Ecto neural progenitor cell (in vitro differentiated cells): ENCODE results near the gene TMEM44.
A peak's percentile ranks its signal among the peaks of the same experiment; 100 is the strongest.

Experiments
- DNase-seq: peaks from one replicate; pipeline ENCODE4 v3.0.0-alpha.2; 2018; ENCODE audit warnings: low spot score

Gene TMEM44

DNA sequence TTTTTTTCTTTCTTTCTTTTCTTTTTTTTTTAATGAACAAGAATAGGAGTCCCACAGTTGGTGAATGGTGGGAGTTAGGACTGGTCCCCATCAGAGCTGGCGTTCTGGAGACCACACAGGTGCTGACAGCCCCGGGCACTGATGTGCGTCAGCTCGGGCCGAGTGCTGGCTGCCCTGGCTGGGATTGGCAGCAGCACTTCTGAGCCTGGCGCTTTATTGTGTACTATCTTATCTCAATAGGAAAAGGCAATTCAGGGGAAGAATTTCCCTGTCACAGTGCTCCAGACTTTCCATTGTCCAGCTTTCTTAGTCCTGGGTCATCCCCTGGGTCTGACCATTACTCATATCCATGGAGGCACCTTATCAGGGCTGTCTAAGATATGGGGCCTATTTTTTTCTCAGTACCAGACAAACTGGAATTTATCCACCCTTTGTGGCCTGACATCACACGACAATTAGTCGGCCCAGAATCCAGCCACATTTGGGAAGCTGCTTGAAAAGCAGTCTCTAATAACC lies 54.1 kb downstream of the TMEM44 start:
- no peak for DNase-seq

DNA sequence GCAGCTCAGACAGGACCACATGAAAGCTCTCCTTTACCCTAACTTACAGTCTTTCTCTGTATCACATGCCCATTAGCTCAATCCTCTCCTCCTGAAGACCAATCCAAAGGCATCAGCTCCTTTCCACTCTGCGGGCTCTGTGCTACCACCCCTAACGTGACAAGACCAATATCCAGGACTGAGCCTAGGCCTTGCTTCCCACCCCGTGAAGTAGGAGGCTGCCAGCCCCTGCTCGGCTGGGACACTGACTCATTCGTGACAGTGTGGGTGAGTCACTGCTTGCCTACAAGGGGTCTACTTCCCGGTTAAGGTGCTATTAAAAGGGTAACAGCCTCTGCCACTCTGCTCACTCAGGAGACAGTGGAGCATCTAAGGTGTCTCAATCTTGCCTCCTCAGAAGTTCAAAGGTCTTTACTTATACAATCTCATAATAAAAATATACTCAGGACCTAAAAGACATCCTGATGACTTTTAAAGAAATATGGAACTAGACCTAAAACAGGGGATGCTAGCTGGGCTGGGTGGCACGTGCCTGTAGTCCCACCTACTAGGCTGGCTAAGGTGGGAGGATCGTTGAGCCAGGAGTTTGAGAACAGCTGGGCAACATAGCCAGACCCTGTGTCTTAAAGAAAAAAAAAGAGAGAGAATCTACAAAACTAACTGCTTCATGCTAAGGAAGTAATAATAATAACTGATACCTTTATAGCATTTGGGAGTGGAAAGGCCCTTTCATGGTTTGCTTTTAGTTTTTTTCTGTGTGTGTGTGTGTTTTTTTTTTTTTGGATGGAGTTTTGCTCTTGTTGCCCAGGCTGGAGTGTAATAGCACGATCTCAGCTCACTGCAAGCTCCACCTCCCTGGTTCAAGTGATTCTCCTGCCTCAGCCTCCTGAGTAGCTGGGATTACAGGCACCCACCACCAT lies 55.0 kb downstream of the TMEM44 start:
- DNase-seq: no peak

DNA sequence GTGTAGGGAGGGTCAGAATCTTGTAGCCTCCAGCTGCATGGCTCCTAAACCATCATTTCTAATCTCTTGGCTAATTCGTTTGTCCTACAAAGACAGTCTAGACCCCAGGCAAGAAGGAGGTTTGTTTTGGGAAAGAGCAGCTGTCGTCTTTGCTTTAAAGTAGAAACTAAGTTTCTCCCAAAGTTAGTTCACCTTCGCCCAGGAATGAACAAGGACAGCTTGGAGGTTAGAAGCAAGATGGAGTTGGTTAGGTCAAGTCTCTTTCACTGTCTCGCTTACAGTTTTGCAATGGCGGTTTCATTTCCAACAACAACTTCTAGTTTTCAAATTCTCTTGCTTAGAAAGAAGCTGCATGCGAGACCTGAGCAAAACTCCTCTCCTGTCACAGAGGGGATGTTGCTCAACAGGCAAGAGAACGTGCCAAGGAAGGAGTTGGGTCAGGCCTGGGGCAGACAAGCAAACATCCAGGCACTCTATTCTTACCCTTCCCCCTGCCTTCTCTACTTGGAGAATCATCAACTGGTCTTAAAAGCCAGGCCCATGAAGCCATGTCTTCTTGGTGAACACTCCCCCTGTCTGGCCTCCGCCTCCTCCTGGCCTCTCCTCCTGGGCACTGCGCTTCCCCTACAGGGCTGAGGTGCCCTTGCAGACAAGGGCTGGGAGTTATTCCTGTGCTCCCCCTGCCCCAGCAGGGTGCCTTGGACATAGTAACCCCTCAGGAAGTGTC lies 57.6 kb downstream of the TMEM44 start:
- DNase-seq: no peak

DNA sequence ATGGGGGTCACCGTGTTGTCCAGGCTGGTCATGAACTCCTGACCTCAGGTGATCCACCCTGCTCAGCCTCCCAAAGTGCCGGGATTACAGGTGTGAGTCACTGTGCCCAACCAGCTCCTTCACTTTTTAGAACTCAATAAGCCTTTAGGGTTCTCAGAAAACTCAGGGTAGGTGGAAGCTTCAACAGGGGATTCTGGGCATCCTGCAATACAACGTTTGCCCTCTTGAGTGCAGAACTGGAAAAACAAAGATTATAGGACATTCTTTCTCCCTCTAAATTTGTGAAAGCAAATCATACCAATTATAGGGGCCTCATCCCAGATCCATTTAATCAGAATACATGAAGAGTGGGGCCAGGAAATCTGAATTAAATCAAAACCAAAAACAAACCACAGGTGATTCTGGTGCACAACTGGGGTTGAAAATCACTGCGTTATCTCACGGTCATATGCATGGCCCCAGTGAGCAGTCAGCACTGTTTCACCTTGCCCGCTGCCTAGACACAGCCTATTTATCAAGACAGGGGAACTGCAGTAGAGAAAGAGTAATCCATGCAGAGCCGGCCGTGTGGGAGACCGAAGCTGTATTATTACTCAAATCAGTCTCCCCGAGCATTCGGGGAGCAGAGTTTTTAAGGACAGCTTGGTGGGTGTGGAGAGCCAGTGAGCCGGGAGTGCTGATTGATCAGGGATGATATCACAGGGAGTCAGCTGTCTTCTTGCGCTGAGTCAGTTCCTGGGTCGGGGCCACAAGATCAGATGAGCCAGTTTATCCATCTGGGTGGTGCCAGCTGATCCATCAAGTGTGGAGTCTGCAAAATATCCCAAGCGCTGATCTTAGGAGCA lies 58.4 kb downstream of the TMEM44 start:
- no peak for DNase-seq

DNA sequence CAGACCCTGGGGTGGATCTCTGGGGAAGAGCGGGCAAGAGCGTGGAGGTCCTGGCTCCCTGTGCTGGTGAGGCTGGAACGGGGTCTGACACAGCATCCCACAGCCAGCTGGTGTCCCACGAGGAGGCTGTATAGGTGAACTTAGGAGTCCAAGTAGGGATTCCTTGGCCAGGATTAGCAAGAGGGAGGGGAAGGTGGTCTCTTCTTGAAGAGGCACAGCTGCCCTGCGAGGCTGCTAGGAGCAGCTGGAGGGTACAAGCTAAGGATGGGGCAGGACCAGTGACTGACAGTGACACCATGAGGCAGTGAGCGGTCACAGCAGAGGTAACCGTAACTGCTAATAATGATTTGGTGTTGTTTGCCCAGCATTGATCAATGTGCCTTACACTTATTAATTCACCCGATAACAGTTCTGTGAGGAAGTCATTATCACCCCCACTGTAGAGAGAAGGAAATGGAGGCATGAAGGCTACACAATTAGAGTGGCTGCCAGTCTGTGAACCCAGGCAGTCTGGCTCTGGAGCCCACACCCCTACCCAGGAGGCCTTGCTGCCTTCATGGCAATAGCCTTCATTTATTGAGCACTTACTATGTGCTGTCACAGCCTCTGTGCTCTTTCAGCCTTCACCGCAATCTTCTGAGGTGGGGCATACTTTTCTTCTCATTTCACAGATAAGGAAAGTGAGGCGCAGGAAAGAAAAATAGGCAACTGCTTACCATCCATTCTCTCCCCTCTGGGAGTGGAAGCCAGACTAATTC lies 59.4 kb downstream of the TMEM44 start:
- DNase-seq: peak; percentile 62

DNA sequence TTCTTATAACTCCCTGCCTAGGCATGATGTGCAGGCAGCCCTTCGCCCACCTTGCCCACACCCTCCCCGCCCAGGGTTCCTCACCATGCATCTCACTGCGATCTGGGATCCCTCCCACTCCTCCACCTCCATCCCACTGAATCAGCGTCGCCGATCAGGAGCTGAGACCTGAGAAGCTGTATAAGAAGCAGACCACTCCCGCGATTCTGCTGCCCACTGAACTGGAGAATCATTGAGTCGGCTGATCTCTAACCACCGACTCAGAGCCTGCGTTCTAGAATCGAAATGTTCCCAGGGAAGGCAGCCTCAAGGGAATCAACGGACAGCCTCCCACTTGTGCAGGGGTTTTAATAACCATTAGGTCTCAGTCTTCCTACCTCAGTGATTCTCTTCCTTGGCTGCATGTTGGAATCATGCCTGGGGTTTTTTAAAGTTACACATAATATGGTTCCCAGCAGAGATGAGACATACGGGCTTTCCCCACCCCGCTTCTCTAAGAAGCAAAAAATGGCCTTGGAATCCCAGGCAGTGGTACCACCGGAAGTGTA lies 60.2 kb downstream of the TMEM44 start:
- no peak for DNase-seq

DNA sequence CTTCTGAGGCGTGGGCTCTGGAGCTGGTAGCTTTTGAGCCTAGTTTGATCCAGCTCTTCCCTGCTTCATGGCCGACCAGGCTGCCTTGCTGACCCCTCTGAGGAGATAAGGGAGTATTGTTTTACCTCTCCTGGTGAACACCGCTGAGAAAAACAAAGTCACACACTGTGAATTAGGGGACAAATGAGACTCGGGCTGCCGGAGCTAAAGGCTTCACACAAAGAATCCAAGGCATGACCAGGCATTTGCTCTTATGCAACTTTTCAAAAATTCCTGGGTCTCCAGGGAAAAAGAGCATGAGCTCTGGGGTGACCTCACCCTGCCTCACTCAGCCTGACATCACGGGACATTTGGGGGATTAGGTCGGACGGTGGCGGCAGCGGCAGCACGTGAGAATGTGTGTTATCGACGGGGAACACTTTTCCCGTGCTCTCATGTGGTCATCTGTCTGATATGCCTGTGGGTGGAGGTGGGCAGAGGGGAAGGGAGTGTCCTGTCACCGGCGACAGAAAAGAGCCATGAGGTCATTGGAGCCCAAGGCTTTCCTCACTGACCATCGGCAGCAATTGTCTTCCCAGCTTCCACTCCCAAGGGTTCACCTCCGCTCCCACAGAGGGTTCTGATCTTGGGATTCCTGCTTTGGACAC lies 61.0 kb downstream of the TMEM44 start:
- DNase-seq: no peak

DNA sequence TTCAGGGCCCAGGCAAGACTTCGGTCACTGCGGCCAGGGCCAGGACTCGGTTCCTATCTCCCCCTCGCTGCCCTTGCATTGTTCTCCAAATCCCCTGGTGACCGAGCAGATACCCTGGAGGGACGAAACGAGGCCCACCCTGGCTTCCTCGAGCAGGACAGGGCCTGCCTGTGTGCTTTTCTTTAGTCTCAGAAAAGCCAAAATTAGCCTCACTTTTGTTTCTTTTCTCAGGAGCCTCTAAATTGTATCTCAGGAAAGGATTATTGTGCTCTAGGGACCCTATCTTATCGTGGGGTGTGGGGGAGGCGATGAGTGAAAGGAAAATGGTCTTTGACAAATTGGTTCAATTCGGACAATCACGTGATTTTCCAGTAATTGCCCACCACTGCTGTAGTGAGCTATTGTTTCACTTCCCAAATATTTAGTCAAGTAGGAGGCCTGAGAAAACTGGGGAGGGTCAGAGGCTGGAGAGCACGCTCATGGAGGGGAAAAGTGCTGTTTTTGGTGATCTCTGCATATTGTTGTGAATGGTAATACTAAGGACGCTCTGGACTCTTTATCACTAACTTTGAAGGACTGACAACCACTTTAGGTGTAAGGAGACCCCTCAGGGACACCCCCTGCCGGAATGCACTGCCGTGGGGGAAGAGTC lies 61.6 kb downstream of the TMEM44 start:
- no peak for DNase-seq

DNA sequence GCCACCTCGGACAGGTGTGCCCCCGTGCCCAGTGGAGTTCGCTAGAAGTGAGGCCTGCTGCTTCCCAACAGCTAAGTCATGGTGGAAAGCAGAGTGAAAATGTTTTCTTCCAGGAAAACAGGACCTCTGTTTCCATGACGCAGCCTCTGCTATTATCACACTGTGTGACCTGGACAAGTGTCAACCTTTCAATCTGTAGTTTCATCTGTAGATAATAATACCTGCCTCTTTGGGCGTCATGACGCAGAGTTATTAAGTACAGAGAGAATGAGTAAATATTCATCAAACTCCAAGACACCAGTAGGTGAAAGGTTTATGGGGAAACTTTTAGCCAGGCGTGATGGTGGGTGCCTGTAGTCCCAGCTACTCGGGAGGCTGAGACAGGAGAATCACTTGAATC lies 62.3 kb downstream of the TMEM44 start:
- no peak for DNase-seq

DNA sequence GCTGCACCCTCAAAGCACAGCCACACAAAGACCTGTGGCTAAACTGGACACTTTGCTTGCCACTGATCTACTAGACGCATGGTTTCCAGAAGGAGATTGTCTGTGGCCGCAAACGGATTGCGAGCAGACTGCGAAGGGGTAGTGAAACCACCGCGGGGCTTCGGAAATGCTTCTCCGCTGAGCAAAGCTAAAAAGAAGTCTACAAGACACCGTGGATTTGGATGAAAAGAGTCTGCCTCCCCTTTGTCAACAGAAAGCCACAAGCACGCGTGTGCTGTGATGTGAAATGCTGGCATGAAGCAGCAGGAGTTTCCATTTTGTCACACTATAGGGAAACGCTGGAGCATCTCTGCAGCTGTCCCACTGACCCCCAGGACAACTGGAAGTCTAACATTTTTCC lies 63.0 kb downstream of the TMEM44 start:
- DNase-seq: no peak

DNA sequence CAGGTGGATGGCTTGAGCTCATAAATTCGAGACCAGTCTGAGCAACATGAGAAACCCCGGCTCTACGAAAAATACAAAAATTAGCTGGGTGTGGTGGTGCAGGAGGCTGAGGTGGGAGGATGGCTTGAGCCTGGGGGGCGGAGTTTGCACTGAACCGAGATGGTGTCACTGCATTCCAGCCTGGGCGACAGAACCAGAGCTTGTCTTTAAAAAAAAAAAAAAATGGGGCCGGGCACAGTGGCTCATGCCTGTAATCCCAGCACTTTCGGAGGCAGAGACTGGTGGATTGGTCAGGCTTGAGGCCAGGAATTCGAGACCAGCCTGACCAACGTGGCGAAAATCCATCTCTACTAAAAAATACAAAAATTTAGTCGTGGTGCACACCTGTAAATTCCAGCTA lies 64.0 kb downstream of the TMEM44 start:
- DNase-seq: no peak

DNA sequence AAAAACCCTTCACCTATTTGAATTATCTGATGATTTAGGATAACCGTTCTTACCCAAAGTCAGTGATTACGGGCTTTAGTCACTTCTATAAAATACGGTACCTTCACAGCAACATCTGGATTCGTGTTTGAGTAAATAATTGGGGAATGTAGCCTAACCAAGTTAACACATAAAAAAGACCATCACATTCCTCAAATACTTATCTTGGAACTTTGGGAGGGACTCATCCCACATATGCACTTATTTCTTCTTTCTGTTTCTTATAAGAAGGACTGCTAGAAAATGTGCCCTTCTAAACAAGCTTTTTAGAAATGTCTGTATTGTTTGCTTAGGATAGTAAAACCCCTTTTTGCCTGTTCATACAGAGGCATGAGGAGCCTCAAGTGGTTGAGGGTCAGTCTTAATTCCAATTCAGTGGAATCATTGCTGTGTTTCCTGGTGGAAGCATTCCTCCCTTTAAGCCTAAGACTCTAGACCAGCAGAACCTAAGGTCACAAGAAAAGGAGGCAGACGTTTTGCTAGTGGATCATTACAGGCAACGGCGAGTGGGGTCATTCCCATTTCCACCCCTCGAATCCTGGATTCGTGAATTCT lies 67.5 kb downstream of the TMEM44 start:
- DNase-seq: no peak

DNA sequence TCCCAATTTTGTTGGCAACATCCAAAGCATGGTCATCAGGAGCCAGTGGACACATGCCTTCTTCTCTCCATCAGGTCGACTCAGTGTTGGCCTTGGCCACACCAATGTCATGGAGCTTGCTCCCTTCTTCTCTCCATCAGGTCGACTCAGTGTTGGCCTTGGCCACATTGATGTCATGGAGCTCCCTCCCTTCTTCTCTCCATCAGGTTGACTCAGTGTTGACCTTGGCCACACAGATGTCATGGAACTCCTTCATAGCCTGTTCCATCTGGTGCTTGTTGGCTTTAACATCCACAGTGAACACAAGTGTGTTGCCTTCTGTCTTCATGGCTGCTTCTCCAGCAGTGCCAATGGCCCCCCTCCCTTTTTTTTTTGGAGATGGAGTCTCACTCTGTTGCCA lies 70.2 kb downstream of the TMEM44 start:
- DNase-seq: no peak

DNA sequence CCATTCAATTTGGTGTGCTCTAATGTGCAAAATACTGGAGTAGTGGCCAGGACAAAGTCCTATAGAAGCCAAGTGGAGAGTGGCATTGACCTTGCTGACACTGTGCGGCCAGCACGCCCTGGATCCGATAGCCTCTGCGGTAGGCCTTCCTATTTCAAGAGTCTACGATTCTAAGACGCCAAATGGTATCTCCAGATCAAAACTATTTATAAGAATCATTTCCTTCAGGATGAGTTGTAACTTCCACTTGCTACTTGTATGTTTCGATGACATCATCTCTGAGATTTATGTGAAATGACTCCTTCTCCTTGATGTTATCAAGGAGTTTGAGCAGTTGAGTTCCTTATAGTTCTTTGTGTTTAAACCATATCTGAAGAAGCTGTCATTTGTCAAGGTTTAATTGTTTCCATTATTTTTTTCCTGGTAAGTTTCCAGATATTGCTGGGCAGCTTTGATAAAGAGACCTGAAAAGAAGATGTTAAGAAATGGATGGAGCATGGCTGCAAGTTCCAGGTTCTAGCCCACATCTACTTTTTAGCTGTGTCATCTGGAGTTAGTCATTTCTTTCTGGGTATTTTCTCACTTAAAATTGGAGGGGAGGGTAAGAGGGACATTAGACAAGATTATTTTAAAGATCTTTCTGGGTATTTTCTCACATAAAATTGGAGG lies 71.8 kb downstream of the TMEM44 start:
- no peak for DNase-seq

DNA sequence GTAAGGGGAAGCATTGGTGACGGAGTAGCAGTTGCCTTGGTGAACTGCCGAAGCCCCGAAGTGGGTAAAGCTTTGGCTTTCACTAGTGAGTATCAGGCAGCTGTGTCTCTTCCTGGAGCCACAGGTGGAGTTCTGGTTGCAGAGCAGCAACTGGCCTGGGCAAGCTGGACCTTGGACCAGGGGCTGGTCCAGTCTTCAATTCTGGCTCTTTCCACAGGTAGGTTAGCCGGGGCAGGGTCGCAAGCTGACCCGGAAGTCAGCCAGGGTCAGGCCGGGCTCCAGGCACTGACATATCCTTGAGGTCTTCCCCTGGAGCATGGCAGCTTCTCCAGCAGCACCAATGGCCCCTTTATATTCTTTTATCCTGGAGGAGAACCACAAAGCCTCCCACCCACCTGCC lies 73.2 kb downstream of the TMEM44 start:
- no peak for DNase-seq

DNA sequence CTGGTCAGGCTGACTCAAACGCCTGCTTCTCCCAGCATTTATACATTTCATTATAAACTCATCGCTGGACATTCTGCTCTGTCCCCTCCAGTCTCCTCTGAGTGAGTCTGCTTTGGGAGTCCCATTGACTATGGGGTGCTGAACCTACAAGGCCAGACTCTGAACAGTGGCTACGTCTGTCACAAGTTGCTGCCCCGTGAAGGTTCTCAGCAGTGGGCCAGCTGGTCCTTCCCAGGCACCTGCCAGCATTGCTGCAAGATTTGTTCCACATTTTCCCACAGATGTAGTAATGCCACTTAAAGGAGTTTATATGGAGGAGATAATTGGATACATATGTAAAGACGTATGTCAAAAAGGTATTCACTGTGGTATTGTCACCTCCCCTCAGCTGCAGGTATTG lies 73.7 kb downstream of the TMEM44 start:
- no peak for DNase-seq

DNA sequence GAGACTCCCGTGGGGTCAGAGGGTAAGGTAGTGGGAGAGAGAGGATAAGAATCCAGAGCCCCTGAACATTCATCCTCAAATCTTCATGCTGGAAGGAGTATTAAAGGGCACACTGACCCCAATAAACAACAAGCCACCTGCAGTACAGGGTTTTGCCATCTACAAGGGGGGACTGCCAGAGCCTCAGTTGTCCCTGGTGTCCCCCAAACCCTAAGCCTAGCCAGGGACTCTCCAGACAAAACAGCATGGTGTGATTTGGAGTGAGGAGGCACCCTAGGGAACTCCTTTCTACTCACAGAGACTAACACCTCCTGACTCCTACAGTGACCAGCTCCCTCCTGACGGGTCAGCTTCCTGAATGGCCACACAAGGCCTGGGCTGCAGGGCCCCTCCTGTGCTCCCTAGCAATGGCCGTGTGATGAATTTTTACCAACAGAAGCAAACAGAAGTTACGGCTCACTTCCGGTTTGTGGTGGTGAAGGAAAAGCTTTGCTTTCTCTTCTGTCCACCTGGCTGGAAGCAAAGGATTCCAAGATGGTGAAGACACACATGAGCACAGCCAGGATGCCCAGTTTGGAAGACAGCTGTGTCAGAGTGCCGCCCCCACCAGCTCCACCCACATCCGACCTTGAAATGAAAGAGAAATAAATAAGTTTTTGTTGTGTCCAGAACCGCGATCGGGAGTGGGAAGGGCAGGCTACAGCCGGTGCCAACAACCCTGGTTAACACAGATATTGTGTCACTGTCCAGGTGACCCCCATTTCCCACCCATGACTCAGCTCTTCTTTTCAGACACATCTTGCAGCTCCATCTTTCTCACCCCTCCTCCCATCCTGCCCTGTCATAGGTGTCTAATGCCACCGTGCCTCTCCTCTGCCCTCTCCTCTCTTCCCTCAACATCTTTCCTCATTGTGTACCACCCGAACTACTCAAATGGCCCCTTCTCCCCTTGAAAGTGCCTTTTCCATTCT lies 76.8 kb downstream of the TMEM44 start:
- no peak for DNase-seq
